Right atrium auricular region (tissue), 2 donors: ENCODE data around the gene EXOC4. TPM values are rescaled to one million over a fixed set of nuclear protein-coding genes. Genes with fewer than 3 reads are reported as not detected.
"Not testable (repeated sequence)": the region's sequence is repeated elsewhere in the genome, so short reads cannot be mapped to it uniquely, and the experiment has no call there.

ENCODE experiments used
- DNase-seq: peaks from one replicate; pipeline ENCODE4 v3.0.0-alpha.2; 2019; ENCODE audit warnings: low spot score
- H3K27ac ChIP-seq, 2 donors: fragments of 200-600 bp; sonication (generic); 1 replicate in 1 of 2; 2 replicates in 1 of 2; pipeline ENCODE4 v1.5.1; 2016 to 2019
- H3K27me3 ChIP-seq, 2 donors: fragments of 200-600 bp; sonication (generic); one replicate each; pipeline versions ENCODE4 v1.5.1 to v1.6.0; 2017 to 2019
- H3K36me3 ChIP-seq: fragments of 200-600 bp; sonication (generic); one replicate; pipeline ENCODE4 v1.5.1; 2016
- H3K4me1 ChIP-seq, 2 donors: fragments of 200-600 bp; sonication (generic); one replicate each; pipeline versions ENCODE4 v1.5.1 to v1.6.0; 2017 to 2019
- H3K4me3 ChIP-seq, 2 donors: fragments of 200-600 bp; sonication (generic); 1 replicate in 1 of 2; 2 replicates in 1 of 2; pipeline ENCODE4 v1.5.1; 2017 to 2019; ENCODE audit warnings: mild to moderate bottlenecking in 1 of 2, moderate library complexity in 1 of 2
- H3K9me3 ChIP-seq, 2 donors: fragments of 200-600 bp; sonication (generic); one replicate each; pipeline ENCODE4 v1.5.1; 2019
- CTCF ChIP-seq, 2 donors: fragments of 200-600 bp; sonication (generic); IDR thresholded peaks; one replicate each; pipeline ENCODE4 v1.5.1; 2019; ENCODE audit warnings: antibody characterized with exemption in 2 of 2
- total RNA-seq, 2 donors: library from RNA; depleted of rRNA; stranded (reverse); fragments of >200 nt; gene quantifications; one replicate each; pipeline ENCODE4 v1.1.0, GENCODE V29; 2016

Gene EXOC4
- total RNA-seq: 10 to 100 TPM; 24.7 to 30.6 TPM

GRCh38 chr7:133252858-133253518 is at the start of gene EXOC4:
EXOC4 (plus strand) TSS chr7:133253078.
- Histone ChIP-seq H3K36me3 (no peaks in the 10 kb centered on the region), H3K9me3 (no peaks in the 10 kb centered on the region), H3K27me3 (no peaks in the 10 kb centered on the region), H3K4me3 (peak within 1 kb of the TSS; percentile 87 to 98), H3K27ac (peak within 1 kb of the TSS; percentile 84 to 91), H3K4me1 (peaks cover 0 to 22% of the 10 kb centered on the region in 2 donors)
- no peak for TF ChIP-seq CTCF (IDR thresholded peaks at IDR 0.05)
- DNase-seq: peak; percentile 97

GRCh38 chr7:133203490-133203889 is 49.4 kb upstream of the EXOC4 start:
- no peak overlapping the region for H3K27ac ChIP-seq
- DNase-seq: no peak
- no peaks in the 10 kb centered on the region for H3K36me3 ChIP-seq
- H3K9me3 ChIP-seq: no peaks in the 10 kb centered on the region
- H3K4me1 ChIP-seq: no peaks in the 10 kb centered on the region
- no peak for TF ChIP-seq CTCF (IDR thresholded peaks at IDR 0.05)
- no peak overlapping the region for H3K4me3 ChIP-seq
- no peaks in the 10 kb centered on the region for H3K27me3 ChIP-seq

- Histone ChIP-seq H3K4me1 (no peaks in the 10 kb centered on the region), H3K36me3 (no peaks in the 10 kb centered on the region), H3K27ac (no peak overlapping the region), H3K27me3 (no peaks in the 10 kb centered on the region), H3K4me3 (no peak overlapping the region), H3K9me3 (no peaks in the 10 kb centered on the region)
- TF ChIP-seq CTCF (IDR thresholded peaks at IDR 0.05): no peak
- no peak for DNase-seq
Measured at GRCh38 chr7:133207687-133208086, 45.2 kb upstream of the EXOC4 start.

- not testable (repeated sequence) for H3K27me3 ChIP-seq, DNase-seq, H3K36me3 ChIP-seq, H3K4me1 ChIP-seq, H3K27ac ChIP-seq, H3K9me3 ChIP-seq, H3K4me3 ChIP-seq
Measured at GRCh38 chr7:133210817-133211216, 42.1 kb upstream of the EXOC4 start.

- not testable (repeated sequence) for H3K27me3 ChIP-seq, H3K4me1 ChIP-seq, H3K9me3 ChIP-seq, DNase-seq, H3K36me3 ChIP-seq, H3K4me3 ChIP-seq, H3K27ac ChIP-seq
Measured at GRCh38 chr7:133213772-133214171, 39.1 kb upstream of the EXOC4 start.

- no peak for DNase-seq
- Histone ChIP-seq H3K4me1 (no peaks in the 10 kb centered on the region), H3K36me3 (no peaks in the 10 kb centered on the region), H3K27me3 (no peaks in the 10 kb centered on the region), H3K4me3 (no peak overlapping the region), H3K9me3 (no peaks in the 10 kb centered on the region), H3K27ac (no peak overlapping the region)
- no peak for TF ChIP-seq CTCF (IDR thresholded peaks at IDR 0.05)
Measured at GRCh38 chr7:133217773-133218172, 35.1 kb upstream of the EXOC4 start.

- TF ChIP-seq CTCF (IDR thresholded peaks at IDR 0.05): peak in 1 of 2 donors; percentile 77
- no peaks in the 10 kb centered on the region for H3K9me3 ChIP-seq
- no peaks in the 10 kb centered on the region for H3K4me1 ChIP-seq
- peak; percentile 68 for DNase-seq
- H3K36me3 ChIP-seq: no peaks in the 10 kb centered on the region
- no peak overlapping the region for H3K4me3 ChIP-seq
- H3K27ac ChIP-seq: no peak overlapping the region
- no peaks in the 10 kb centered on the region for H3K27me3 ChIP-seq
Measured at GRCh38 chr7:133230591-133231194, 22.2 kb upstream of the EXOC4 start.
